Astrocyte (in vitro differentiated cells and primary cell): ENCODE data around the gene TMEM235.
A peak's percentile ranks its signal among the peaks of the same experiment; 100 is the strongest.

ENCODE experiments used
- CTCF ChIP-seq: IDR thresholded peaks from 2 replicates; pipeline ENCODE4 v1.5.1; 2011; ENCODE audit warnings: low read depth, mild to moderate bottlenecking, inconsistent platforms, low read length, moderate library complexity; ENCODE audit not compliant: insufficient read depth
- EZH2 ChIP-seq: IDR thresholded peaks from 2 replicates; pipeline ENCODE4 v1.6.1; 2012; ENCODE audit warnings: mild to moderate bottlenecking, low read length, inconsistent platforms; ENCODE audit not compliant: insufficient read depth

GRCh38 chr17:78186692-78187595, 44.5 kb upstream of the TMEM235 start, which contains the start of the genes AFMID and TK1:
- TF ChIP-seq CTCF (peak; percentile 39), EZH2 (no peak)
